AML-193 (cell line): ENCODE results near the gene PLS1.
A peak's percentile ranks its signal among the peaks of the same experiment; 100 is the strongest.
"Not testable (repeated sequence)": the region's sequence is repeated elsewhere in the genome, so short reads cannot be mapped to it uniquely, and the experiment has no call there.

Source experiments
- DNase-seq, 2 experiments: peaks; one replicate each; lab custom pipeline; 2025; lab: John Stamatoyannopoulos, UW

The PLS1 gene

DNA sequence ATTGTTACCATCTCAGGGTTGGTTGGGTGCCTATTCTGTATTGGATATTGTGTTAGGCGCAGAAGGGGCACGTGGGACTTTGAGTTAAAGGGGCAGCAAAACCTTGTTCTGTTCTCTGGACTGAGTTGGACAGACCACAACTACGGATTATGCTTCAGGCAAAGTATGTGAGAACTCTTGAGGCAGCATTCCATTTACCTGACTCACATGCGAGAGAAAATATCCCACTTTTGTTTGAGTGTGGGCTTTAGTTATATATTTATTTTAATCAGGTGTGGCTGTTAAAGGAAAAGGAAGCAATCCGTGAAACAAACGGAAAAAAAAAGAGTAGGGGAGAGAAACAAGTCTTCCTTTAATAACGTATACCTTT is 627 bp upstream of the PLS1 start:
- DNase-seq, result peak; percentile 26 to 34

DNA sequence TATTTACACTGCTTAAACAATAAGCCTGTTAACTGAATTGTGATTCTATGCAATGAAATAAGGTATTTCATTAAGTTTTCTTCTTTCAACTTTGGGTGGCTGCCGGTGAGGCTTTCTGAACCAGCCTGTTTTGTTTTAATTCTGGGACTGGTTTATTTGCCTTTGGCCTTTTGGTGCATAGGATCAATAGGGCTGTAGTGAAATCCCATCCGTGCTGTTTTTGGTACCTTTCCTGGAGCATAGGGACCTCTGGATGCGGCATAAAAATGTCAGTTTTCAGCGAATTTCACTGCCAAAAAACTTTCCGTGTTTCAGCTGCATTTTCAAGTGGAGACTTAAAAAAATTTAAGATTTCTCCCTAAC is 514 bp downstream of the PLS1 start:
- DNase-seq, result no peak

DNA sequence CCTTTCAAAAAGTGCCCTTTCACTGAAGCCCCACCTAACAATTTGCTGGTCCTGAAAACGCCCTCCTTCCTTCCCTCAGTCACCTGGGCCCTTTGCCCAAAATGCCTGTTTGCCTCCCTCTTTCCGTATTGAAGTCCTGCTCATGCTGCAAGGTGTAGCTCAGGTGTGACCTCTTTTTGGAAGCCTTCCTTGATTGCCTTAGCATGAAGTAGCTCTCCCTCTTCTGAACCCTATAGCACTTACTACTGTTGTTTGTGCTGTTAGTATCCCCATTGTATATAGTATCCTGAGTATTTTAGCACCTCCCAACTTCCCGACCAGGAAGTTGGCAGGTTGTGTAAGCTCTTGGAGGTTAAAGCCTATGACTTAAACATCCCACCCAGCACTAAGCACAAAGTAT is 1.7 kb downstream of the PLS1 start:
- no peak for DNase-seq

DNA sequence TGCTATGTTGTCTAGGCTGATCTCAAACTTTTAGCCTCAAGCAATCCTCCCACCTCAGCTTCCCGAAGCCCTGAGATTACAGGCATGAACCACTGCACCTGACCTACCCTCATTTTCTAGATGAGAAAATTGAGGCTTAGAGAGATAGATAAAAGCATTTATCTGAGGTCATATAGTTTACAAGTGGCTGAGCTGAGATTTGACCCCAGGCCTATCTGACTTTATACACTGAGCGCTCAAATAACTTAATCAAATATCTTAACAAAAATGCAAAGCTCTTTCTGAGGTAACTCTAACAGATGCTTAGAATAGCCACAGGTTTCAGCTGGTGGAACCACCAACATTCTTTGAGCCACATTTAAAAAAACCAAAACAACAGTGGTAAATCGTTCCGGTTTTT is 5.5 kb downstream of the PLS1 start:
- no peak for DNase-seq

DNA sequence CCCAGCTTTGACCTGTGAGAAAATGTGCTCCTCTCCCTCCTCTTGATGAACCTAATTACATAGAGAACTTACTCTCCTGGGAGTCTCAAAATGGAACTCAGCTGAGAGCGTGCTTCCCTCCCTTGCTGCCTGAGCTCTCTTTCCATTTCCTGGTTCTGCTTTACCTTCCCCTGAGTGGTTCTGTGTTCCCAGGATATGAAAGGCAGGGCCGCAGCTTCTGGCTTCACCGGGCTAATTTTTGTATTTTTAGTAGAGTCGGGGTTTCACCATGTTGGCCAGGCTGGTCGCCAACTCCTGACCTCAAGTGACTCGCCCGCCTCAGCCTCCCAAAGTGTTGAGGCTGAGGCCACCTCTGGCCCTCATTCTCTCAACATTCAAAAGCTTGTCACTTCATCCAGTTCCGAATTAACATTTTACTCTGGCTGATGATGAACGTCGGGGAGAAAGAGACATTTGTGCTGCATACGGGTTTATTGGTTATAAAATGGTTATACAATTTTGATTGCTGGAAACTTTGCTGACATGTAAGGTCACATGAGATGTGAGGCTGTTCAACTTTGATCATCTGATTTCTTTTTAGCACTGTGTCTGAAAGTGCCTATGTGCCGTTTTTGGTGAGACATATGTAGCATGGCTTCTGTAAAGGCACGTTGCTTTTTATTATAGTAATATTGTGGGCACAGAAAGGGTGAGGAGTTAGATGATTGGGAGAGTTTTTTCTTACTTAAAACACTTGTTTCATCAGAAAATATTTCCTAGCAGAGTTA is 6.6 kb downstream of the PLS1 start:
- no peak for DNase-seq

DNA sequence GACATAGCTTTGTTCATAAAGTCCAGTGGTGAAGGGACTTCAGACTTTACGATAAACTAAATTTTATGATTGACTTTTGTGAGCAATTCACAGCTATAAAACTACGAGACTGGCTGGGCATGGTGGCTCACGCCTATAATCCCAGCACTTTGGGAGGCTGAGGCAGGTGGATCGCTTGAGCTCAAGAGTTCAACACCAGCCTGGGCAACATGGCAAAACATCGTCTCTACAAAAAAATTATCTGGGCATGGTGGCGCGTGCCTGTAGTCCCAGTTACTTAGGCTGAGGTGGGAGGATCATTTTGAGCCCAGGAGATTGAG is 7.2 kb downstream of the PLS1 start:
- not testable (repeated sequence) for DNase-seq

DNA sequence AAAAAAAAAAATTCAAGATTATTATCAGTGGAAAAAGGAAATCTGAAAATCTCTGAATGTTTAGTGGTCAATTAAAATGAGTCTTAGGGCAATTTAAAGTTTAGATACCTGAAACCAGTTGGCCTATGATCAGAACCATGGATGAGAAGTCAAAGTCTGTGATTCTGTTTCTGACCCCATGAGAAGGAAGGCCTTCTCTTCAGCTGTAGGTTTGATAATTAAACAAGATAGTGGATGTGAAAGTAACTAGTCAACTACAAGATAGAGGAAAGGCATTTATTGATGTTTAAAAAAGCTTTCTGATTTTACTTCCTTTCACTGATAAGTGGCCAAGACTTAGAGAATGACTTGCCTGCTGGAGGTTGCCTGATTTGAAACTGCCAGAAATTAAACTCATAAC is 8.7 kb downstream of the PLS1 start:
- no peak for DNase-seq

DNA sequence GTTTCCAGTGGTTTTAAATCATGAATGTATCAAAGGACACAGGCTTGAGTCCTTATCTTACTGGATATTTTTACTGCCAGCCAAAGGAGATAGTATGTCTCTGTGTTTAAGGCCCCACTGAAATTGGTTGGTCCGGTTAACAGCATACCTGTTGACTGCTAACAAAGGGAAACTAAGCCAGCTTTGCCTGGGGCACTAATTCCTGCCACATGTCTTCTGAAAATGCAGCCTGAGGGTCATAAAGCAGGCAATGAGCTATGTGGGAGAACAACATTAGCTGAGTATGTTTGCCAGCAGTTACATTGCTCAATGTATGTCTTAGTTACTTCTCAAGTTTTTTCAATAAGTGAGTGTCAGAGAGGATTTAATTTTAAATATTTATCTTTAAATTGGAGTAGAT is 12.4 kb downstream of the PLS1 start:
- no peak for DNase-seq

DNA sequence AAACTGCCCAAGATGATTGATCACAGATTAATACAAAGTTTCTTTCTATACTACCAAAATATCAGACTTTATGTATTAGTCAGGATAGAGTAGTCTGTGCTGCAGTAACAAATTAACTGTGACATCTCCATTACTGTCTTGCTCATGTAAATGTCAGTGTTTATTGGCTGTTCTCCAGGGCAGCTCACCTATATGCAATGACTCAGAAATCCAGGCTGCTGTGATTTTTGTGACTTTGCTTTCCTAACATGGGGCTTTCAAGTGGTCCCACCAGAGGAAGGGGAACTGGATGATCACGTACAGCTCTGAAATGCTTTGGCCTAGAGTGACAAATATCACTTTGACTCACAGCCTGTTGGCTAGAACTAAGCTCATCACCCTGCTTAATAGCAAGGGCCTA is 12.9 kb downstream of the PLS1 start:
- no peak for DNase-seq

DNA sequence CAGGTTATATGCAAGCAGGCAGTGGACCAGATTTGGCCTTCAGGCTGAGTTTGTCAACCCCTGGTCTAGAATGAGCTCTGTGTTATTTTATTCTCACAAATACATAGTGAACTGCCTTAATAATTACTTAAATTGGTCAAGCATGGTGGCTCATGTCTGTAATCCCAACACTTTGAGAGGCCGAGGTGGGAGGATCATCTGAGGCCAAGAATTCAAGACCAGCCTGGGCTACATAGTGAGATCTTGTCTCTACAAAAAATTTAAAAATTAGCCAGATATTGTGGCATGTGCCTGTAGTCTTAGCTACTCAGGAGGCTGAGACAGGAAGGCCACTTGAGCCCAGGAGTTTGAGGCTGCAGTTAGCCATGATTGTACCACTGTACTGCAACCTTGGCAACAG is 15.0 kb downstream of the PLS1 start:
- no peak for DNase-seq

DNA sequence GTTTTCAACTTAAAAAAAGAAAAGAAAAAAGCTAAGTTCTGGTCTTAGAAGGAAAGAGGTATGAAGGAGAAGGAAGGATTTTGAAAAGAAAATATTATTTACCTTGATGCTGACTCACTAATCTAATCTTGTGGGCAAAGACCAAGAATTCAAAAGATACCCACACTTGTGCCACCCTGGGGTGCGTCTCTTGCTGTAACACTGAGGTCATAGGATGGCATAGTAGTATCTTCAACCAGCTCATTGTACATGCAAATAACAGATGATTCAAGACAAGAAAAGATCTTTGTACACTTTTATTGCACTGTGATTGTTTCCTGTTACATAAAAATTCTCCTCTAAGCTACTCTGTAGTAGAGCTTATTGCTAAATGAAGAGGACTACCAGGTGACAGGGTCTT is 17.3 kb downstream of the PLS1 start:
- DNase-seq, result no peak

DNA sequence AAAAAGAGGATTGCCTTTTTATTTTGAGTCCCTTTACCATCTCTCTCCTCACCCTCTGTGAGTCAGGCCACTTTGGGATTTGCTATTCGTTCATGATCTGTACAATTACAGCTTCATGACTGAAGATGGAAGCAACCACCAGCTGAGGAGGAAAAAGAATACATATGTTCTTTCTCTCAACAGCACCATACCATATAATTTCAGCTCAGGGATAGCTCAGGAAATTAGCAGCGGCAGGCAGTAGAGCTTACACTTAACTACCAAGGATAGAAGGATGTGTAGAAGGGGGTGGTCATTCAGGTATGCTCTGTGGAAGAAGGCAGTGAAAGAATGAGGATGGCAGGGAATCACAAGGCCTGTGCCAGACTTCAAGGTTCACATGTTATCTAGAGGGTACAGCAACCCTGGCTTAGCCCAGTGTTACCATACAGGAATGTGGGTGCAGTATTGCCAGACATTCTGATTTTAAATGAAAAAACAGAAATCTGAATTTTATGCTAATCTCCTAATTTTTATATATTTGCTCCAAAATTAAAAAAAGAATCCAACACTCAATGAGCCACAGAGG is 17.9 kb downstream of the PLS1 start:
- no peak for DNase-seq

DNA sequence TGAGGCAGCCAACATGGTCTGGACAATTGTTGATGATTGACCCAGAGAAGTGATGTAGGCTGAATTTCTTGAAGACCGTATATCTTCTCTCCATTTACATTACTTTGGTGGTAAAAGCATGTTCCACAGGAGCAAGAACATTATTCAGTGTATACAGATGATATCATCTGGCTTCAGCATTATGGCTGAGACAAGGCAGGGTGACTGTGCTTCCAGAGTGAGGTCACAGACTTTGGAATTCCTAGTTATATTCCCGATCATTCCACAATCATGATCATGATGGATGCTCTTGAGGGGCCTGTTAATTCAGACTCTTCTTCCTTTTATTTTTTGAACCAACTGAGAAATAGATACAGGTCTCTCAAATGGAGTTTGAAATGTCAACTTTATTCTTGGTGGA is 19.0 kb downstream of the PLS1 start:
- no peak for DNase-seq

DNA sequence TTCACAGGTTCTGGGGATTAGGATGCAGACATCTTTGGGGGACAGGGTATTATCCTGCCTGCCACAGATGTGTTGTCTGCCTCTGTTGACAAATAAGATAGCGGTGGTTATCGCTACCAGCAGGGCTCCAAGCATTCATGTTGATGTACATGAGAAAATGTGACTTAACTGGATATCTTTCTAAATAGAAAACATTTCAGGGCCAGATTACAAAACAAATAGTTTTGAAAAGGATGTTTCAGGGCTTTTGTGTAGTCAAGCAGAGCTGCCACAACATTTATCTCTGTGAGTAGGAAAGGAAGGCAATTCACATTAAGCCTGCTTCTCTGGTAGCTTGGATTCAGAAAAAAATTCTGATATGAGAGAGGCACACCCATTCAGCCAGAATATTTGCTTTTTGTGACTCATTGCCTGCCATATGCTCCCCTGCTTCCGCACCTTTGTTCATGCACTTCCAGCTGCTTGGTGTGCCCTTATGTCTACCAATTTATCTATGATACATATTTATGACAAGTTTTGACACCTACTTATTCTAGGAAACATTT is 22.8 kb downstream of the PLS1 start:
- DNase-seq, result no peak

DNA sequence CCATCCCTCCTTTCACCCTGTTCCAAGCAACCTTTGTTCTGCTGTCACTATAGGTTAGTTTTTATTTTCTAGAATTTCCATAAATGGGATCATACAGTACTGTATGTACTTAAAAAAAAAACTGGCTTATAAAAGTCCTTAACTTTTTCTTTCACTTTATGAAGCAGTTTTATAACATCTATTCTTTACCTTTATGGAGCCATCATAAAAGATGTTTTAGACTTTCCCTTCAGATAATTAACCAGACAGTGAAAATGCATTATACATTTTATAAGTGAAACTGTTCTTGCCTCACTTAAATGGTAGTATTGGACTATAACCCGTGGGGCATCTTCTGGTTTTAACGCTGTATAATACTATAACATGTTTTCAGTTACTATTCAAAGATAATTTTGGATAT is 26.2 kb downstream of the PLS1 start:
- no peak for DNase-seq

DNA sequence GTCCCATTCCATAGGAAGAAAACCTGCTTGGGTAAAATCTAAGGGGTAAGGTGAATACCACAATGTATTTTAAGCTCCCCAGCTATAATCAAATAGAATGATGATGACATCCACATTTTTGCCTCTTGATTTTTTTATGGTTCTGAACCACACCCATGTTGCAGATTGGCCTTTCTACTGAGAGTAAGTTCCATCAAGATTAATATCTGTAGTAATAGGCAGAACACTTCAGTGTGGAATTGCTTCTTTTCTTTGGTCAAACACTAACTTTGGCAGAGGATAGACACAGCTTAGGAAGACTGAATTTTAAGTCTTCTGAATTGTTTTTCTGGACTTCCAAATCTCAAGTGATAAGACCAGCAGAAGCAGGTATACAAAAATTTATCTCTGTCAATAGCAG is 27.0 kb downstream of the PLS1 start:
- DNase-seq, result no peak

DNA sequence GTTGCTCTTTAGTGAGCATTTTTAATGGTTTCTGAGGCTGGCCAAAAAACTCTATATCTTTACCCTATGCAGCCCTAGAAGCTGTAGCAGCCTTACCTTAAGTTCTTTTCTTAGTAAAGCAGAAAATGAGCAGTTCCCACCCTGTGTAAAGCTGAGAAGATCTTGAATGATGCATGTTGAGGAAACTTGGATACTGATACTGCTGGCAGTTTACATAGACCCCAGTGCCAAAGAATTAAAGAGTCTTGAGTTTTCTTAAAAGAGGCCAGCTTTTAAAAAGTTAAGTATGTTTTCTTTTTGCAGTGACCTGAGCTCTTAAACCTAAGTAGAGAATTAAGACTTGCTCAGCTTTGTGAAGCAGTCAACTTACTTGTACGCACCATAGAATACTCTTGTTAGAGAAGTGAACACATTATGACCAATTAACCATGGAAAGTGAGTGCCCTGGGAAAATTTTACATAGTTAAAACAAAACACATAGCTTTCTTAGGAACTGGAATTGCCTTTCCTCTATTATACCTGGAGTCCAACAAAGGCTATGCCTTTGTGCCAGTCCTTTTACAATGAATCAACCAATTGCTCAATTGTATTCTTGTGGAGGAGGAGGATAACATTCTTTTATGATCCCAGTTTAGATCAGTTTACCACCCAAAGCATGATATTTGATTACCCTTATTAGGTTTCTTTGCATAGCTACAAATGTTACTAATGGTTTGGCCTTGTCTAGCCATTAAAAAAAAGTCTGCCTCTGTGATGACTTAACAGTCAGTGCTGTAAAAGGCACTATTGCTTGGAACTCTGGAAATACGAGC is 28.4 kb downstream of the PLS1 start:
- no peak for DNase-seq

DNA sequence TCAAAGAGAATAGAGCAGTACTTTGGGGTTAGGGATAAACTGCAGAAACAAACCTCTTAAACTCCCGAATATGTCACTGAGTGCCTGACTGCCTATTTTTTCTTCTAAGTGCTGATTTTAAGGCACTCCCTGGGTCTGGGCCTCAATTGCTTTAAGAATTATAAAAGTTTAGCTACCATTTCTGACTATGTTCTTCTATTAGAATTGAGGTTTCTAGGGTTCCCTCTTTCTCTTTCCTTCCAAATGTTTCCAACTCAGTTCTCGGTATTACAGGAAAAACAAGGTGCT is 28.9 kb downstream of the PLS1 start:
- no peak for DNase-seq

DNA sequence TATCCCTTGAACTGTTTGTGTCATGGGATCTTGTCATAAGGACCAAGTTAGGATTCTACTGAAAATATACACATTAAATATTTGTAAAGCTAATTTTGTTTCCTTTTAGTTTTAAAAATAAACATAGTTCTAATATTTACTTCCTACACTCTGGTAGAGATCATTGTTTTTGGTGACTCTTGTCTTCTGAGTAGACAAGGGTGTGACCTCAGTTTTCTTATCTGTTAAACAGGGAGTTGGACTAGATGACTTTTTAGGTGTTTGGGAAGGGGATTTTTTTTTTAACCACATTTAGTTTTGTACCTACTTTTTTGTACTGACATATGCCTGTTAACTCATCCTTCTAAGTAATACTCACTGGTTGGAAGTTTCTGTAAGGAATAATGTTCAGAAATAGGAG is 30.8 kb downstream of the PLS1 start:
- no peak for DNase-seq

DNA sequence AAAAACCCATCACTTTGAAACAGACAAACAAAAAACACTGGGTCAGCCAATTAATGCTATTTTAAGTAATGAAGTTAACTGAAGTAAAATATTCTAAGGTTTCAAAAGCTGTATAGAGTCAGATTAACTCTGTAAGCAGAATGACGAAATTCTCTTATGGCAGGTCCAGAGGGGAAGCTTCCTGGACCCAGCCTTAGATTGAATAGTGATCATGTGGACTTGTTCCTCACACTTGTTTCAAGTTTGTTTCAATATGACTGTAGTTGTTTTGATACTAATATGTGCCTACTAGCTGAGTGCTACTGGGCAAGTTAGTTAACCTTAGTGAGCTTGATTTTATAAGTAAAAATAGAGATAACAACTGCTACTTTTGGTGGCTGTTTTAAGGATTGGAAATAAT is 32.6 kb downstream of the PLS1 start:
- DNase-seq, result peak; percentile 41 to 48

DNA sequence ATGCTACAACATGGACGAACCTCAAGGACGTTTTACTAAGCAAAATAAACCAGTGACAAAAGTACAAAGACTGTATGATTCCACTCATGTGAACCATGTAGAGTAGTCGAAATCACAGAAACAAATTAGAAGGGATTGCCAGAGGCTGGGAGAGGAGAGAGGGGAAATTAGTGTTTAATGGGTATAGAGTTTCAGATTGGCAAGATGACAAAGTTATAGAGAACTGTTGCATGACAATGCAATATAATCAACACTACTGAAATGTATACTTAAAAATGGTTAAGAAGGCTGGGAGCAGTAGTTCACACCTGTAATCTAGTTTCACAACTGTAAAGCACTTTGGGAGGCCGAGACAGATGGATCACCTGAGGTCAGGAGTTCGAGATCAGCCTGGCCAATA is 36.9 kb downstream of the PLS1 start:
- DNase-seq, result no peak

DNA sequence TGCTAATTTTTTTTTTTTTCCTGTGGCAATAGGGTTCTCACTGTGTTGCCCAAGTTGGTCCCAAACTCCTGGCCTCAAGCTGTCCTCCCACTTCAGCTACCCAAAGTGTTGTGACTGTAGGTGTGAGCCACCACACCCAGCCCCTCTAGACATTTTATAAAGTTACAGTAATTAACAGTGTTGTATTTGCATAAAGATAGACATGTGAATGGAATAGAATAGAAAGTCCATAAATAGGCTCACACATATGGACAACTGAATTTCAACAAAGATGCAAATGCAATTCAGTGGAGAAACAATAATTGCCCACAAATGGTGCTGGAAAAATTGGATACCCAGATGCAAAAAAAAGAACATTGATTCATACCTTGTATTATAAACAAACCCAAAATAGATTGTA is 39.9 kb downstream of the PLS1 start:
- no peak for DNase-seq

DNA sequence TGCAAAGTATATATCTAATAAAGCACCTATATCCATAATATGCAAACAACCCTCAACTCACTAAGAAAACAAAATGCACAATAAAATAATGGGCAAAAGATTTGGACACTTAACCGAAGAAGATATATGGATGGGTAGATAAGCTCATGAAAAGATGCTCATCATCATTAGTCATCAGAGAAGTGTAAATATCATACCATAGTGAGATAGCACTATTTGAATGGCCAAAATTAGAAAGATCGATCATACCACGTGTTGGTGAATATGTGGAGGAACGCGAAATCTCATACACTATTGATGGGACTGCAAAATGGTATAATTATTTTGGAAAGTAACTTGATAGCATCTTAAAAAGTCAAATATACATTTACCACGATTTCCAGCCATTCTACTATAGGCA is 40.5 kb downstream of the PLS1 start:
- DNase-seq, result no peak

DNA sequence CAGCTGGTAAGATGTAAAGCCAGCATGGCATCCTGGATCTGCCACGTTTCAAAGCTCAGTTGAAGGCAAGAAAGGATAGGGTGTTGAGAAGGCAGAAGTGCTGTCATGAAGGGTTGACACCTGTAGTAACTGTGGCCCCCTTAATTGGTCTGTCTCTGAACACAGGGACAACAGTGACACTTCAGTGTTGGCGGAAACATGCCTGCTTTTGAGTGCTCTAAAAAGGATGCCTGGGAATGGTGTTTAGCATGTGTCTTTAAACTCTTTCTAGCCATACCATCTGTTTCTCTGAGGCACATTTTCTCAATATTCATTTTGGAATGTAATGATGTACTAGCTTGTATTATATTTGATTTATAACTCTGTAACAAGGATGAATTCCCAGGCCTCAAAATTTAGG is 42.1 kb downstream of the PLS1 start:
- DNase-seq, result no peak
